GM19043 (cell line): Measurements from ENCODE around the gene FAM83D.
"Not testable (repeated sequence)": the region's sequence is repeated elsewhere in the genome, so short reads cannot be mapped to it uniquely, and the experiment has no call there.

Experiments
- ATAC-seq: cut with Tn5 transposase; IDR thresholded peaks from one replicate; pipeline ENCODE4 v1.9.1; 2021; ENCODE audit warnings: low read depth; ENCODE audit not compliant: unreplicated experiment

The FAM83D gene

DNA sequence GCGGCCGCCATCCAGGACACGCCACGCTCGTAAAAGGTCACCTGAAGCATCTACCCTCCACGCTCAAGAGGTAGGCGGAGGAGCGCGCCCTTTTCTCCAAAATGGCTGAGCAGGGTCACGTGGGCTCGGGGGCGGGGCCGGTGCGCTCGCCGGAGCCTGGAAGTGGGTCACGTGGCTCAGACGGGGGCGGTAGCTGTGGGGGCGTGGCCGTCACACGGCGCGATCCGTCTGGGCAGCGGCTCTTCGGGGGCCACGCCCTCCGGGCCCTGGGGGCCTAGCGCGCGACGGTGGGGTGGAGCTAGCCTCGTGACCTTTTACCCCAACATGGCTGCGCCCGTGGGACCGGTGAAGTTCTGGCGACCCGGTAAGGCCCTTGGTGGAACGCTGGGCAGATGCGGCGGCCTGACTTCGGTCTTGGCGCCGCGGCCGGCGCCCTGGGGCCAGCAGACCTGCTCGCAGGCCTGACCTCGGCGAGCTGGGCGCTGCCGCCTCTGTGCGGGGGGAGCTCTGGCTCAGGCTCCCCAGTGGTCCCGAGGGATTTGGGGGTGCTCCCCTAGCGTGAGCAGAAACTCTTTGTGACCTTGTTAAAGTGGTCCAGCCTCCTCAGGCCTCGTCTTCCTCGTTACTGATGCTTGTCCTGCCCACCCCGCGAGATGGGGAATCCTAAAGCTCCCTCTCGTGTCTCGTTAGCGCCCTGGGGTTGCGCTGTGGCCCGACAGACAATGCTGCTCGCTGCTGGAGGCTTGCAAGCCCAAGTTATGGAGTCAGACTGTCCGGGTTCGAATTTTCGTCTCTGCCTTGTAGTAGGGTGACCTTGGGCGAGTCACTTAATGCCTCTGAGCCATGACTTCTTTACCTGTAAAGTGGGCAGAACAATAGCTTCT, 36.1 kb downstream of the FAM83D start, which contains the start of gene DHX35:
Gene DHX35 (plus strand): TSS at position 301 of the 884 bp plus-strand sequence. CDS start 24 bp downstream, at position 325.
- peak; percentile 96 for ATAC-seq

DNA sequence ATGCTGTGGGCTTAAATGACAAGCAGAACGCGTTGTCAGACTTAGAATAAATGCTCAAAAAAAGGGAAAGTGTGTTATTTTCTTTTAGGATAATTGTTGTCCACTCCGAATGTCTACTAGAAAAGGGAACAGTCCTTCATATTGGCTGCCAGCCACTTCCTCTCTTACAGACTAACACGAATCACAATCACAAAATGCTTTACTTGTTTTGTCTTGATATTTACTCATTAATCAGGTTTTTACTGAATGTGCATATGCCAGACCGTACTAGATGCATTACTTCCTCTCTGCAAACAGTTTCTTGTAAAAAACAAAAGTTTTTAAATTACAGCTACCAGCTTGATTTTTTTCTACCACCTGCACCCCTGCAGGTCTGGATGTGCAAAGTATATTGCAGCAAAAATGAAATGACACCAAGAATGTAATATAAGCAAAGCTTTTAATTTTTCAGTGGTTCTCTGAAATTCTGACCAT, 36.7 kb downstream of the FAM83D start:
- ATAC-seq: no peak

DNA sequence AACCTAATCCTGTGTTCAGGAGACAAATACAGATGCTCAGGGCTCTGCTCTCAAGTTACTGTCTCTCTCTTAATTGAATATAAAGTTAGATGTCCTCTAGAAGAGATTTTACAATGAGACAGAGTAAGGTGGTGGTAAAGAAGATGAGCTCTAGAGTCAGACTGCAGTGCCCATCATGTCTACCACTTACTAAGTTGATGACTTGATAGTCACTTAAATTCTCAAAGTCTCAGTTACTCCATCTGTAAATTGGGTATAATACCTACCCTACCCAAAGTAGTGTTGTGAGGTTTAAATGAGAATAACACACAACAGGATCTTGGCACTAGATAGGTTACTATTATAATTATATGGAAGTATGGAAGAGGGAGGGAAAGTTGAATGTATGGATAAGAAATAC, 37.5 kb downstream of the FAM83D start:
- ATAC-seq: no peak

DNA sequence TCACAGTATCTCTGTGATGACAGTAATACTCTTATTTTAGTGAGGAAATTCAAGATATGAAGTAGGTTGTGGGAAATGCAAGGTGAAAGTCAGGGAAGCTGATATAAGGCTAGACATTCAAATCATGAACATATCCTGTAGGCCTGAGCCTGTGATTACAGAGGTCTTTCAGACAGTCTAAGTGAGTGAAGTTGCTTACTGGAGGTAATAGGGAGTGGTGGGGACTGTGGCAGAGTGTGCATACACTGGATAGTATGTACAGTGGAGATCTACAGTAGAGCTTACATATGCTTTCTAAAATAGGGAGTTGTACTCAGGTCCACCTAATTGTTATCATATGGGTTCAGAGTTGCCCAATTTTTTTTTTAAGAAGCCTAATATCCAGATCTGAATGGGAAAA, 39.0 kb downstream of the FAM83D start:
- no peak for ATAC-seq

DNA sequence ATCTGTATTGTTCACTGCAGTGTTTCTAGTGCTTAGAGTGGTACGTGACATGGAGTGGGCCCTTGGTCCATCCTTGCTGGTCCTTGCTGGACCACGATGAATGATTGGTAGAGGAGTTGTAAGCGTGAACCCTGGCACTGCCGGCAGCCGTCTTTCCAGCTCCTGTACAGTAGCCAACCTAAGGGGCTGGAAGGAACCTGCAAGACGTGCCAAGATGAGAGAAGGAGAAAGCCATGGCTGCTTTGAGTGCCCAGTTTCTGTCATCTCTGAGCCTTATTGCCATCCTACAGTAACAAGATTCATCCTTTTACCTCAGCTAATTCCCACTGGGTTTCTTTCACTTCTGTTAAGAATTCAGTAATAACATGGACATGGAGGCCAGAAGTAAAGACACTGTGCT, 41.9 kb downstream of the FAM83D start:
- no peak for ATAC-seq

DNA sequence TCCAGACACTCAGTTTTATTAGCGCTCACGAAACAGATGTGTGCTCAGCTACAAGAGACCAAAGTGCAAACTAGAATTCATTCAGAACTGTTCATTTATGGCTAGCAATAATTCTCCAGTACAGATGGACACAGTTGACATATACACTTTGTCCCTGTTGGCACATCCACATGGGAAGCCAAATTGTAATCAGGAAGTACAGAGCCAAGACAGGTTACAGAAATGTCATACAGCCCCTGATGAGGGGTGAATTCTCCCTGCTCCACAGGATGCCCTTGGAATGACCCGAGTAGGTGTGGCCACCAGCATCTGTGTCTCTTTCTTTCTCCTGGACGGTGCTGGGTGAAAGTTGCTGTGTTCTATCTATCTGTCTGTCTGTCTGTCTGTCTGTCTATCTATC, 43.5 kb downstream of the FAM83D start:
- ATAC-seq: no peak

DNA sequence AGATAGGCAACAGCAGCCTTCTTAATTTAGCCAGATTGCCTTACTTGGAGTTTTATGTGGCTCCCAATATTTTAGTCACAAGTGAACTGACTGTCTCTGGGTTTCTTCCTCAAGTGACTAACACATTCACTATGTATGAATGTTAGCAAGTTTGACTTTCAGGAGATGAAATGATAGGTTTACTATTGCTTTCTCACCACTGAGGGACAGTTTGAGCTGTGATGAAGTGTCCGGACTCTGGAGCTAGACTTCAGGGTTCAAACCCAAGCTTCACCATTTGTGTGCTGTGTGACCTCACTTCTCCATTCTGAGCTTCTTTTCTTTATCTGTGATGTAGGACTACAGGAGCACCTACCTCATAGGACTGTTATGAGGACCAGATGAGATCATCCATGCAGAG, 44.1 kb downstream of the FAM83D start:
- ATAC-seq: no peak

DNA sequence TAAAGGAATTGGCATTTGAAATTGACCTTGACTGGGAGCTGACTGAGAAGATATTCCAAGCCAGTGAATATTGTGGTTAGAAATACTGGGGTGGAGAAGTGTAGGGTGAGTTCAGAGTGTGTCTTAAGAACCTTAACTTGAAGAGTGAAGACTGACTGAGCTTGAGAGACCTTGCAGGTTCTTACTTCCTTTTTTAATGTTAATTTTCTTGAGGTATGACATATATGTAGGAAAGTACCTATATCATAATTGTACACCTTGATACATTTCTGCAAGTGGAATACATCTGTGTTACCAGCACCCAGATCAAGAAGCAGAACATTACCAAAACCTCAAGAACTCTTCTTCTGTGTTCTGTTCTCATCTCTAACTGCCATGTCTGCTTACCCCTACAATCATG, 46.9 kb downstream of the FAM83D start:
- ATAC-seq: no peak

DNA sequence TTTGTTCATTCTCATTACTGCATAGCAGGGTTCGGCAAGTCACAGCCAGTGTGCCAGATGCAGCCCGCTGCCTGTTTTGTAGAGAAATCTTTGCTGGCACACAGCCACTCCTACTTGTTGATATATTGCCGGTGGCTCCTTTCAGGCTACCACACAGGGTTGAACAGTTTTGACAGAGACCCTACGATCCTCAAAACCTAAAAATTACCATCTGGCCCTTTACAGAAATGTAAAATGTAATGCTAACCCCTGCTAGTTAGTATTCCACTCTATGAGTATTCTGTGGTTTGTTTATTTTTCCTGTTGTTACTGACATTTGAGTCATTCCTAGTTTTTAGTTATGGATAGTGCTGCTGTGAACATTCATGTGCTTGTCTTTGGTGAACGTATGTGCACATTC, 47.4 kb downstream of the FAM83D start:
- ATAC-seq: no peak

DNA sequence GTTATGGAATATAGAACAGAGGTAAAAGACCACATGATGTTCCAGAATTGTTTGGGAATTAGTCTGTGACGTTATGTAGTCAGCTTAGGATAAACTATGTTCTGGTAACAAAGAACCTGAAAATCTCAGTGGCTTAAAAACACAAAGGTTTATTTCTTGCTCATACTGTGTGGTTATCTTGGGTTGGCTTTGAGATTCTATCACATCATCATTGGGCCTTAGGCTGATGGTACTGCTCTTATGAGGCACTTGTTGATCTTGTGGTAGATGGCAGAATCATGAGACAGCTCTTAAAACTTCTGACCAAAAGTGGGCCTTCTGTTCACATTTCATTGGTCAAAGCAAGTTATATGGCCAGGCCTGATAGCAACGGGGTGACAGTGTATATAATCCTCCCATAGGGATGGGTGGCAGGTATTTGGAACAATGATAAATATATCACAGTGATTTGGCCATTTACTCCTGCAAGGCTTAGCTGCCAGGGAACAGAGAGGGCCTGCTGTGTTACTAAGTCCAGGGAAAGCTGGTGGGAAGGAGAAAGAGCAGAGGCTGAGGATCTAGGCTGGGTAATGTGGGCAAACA, 49.4 kb downstream of the FAM83D start:
- no peak for ATAC-seq

DNA sequence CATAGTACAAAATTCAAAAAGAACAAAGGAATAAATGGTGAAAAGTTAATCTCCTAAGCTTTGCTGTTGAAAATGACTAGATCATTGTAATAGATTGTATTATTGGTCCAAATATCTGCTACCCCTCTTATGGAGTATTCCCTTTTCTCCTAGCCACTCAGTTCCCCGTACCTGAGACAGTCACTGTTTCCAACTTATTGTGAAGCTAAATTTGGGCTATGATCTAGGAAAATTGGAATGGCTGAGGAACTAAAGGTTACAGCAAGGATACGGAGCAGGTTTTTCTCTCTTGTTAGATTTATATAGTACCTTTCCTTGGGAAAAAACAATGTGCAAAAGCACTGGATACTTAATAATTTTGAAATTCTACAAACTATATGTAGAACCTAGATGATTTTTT, 53.2 kb downstream of the FAM83D start:
- no peak for ATAC-seq

DNA sequence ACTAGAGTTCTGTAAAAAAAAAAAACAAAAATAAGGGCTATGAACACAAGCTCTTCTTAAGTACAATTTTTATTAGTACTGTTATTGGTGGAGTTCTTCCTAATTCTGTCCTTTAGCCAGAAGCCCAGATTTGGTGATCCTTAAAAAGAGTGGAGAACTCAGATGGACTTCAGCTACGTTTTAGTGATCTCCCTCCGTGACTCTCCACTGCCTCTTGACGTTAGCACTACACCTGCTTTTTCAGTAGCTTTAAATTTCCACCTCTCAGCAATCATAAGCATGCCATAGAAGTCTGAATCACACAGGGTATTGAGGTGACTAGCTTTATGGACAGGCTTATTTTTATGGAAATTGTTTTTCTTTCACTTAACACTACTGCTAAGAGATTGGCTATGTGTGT, 53.6 kb downstream of the FAM83D start:
- ATAC-seq: no peak

DNA sequence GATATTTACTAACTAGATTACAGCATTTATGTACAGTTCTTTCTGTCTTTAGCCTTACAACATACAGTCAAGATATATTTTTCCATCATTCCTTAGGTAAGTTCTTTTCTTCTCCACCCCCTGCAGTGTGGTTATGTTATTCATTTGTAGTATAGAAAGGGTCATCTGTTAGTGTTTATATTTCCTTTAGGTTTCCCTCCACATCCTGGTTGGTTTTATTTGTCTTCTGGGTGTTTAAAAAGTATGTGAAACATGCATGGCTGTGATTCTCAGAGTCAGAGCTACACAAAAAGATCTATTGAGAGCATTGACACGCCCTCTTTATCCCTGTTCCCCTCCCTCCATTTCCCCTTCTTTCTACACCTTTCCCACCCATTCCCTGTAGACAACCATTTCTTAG, 56.1 kb downstream of the FAM83D start:
- ATAC-seq: no peak

DNA sequence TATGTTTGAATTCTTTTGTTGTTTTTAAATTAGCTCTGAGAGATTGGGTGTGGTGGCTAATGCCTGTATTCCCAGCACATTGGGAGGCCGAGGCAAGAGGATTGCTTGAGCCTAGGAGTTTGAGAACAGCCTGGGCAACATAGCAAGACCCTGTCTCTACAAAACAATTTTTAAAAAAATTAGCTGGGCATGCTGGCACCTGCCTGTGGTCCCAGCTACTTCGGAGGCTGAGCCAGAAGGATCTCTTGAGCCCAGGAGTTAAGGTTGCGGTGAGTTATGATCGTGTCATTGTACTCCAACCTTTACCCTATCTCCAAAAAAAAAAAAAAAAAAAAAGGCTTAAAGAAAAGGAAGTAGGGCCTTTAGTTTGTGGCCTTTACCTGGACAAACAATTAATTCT, 58.8 kb downstream of the FAM83D start:
- ATAC-seq: no peak

DNA sequence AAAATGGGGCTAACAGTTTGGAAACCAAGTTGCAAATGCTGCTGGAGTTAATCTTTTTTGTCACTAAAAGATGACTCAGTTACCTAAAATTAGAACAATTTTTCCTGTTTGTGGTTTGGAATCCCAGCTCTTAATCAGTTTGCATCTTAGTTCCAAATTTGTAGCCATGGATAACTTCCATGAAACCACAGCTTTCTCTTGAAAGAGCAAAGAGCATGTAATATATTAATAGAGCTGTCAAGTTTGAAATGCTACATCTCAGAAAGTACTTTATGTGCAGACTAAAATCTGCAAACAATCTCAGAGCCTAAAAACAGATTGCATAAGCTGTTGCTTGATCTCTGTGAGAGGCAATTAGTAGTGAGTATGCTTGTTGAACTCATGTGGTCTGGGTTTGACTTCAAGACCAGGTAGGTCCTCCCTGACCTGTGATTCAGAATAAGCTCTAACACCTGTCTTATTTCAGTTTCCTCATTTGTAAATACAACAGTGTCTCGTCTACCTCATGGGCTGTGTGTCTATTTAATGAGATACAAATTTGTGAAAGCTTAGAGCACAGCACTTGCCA, 59.5 kb downstream of the FAM83D start:
- ATAC-seq: no peak

DNA sequence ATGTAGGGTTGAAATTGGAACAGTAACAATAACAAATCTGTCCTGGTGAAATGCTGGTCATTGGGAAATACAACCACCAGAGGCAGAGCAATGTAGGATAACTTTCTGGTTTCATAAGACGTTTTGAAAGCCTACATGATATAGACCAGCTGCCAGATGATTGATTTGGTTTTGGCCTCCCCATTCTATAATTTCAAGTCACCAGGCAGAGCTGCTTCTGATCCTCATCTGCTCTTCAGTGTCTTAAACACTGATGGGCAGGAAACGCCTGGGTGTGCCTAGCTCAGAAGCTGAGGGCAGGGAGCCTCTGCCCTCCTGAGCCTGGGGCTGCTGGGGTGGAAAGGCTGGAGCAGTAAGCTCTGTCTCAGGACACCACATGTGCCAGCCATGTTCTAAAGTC, 60.4 kb downstream of the FAM83D start:
- no peak for ATAC-seq

DNA sequence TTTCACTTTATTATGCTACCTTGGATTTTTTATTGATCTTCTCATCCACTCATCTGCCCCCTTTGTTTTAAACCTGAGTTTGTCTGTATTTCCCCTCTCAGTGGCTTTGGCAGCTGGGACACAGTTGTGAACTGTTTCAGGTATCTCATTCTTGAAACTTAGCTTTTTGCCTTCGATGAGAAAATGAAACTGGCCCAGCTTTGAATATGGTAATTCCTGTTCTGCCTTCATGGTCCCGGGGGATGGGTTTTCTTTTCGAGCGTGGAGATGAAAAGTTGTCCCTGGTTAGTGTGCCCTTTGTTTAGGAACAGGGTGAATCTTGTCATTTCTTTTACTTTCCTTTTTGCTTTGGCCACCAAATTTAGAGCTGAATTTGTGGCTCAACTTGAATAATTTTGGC, 61.6 kb downstream of the FAM83D start:
- peak; percentile 74 for ATAC-seq

DNA sequence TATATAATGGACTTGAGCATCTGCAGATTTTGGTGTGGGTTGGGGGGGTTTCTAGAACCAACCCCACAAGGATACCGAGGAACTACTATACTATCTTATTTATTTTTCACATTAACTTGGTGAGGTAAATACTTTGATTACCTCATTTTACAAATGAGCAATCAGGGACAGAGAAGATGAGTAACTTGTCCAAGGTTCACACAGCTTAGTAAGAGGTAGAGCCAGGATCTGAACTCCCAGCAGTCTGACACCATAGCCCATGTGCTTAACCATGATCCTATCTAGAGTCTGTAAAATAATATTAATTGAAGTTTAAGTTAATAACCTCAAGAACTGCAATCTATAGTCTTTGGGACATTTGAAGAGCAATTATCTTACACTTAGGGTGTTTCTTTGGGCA, 64.5 kb downstream of the FAM83D start:
- no peak for ATAC-seq

DNA sequence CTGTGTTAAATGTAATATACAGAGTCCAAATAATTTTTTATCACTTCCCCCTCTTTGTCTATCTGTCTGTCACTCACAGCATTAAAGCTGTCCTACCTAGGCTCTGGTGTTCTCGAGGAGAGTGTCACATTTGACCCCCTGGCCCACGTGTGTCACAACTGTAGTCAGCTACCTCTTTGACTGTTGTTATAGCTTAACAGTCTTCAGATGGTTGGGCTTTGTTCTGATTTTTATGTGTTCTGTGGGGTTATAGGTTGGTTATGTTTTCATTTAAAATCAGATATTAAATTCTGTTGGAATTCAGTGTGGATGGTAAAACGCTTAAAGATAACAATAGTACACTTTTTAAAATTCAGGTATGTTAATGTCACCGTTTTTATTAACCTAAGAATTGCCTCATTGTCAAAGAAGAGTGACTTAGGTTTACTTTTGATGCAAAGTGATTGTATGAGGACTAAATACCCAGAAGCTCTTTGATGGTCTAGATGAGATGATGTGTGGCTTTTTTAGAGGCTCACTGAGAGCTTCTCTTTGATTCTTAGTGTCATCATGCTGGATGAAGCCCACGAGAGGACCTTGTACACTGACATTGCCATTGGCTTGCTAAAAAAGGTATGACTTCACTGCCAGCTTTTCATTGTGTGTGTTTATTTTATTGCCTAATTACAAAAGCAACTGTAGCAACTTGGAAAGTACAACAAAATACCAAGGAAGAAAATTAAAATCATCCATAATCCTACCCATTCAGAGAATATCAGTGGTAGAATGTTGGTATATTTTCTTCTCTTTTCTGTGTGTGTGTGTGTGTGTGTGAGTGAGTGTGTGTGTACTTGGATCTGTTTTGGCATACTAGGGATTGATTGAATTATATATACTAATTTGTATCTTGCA, 65.8 kb downstream of the FAM83D start:
- ATAC-seq: no peak

DNA sequence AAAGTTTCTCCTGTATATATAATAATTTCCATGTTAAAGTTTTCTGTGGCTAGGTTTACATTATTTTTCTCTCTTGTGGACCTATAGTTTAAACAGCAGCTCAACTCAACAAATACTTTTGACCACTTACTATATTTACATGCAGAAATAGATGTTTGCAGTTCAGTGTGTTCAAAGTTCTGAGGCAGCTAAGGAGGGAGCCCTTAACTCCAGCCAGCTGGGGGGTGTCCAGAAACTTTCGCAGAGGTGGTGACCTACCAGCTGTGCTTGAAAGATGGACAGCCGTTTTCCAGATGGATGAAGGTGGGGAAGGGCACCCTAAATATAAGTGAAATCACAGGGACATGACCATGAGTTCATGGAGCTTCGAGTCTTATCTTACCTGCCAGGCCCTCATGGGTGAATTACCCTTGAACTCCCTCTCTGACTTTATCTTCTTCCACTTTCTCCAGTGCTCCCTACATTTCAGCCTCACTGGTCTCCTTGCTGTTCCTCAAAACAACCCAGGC, 69.4 kb downstream of the FAM83D start:
- no peak for ATAC-seq

DNA sequence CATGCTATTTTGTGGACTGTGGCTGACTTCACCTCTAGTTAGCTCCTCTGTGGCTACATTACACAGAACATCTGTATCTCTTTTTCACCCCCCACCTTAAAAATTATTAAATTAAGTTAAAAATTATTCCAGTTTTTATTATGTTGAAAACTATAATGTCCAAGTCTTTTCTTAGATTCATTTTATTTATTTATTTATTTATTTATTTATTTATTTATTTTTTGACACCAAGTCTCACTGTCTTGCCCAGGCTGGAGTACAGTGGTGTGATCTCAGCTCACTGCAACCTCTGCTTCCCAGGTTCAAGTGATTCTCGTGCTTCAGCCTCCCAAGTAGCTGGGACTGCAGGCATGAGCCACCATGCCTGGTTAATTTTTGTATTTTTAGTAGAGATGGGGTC, 70.6 kb downstream of the FAM83D start:
- not testable (repeated sequence) for ATAC-seq
